HG03565 (cell line): ENCODE data around the gene LRP8.

Experiments
- ATAC-seq: cut with Tn5 transposase; IDR thresholded peaks from one replicate; pipeline ENCODE4 v1.9.1; 2021; ENCODE audit warnings: mild to moderate bottlenecking, moderate library complexity; ENCODE audit not compliant: unreplicated experiment

Gene LRP8

GRCh38 chr1:53324321-53324720 lies 3.5 kb downstream of the LRP8 start:
- ATAC-seq, result no peak

GRCh38 chr1:53323316-53323715 lies 4.6 kb downstream of the LRP8 start:
- ATAC-seq, result no peak

- no peak for ATAC-seq
Measured at GRCh38 chr1:53321776-53322602, 5.9 kb downstream of the LRP8 start.

GRCh38 chr1:53321366-53321765 lies 6.5 kb downstream of the LRP8 start:
- ATAC-seq, result no peak

- ATAC-seq, result no peak
Measured at GRCh38 chr1:53320646-53321045, 7.2 kb downstream of the LRP8 start.

- ATAC-seq, result no peak
Measured at GRCh38 chr1:53319296-53320101, 8.4 kb downstream of the LRP8 start.

GRCh38 chr1:53317646-53318539 lies 10.0 kb downstream of the LRP8 start:
- no peak for ATAC-seq

- ATAC-seq, result no peak
Measured at GRCh38 chr1:53316766-53317581, 10.9 kb downstream of the LRP8 start.

- no peak for ATAC-seq
Measured at GRCh38 chr1:53316424-53316765, 11.5 kb downstream of the LRP8 start.

- ATAC-seq, result no peak
Measured at GRCh38 chr1:53315456-53316423, 12.1 kb downstream of the LRP8 start.

GRCh38 chr1:53315046-53315445 lies 12.8 kb downstream of the LRP8 start:
- ATAC-seq, result no peak

GRCh38 chr1:53314606-53315005 lies 13.3 kb downstream of the LRP8 start:
- no peak for ATAC-seq

- no peak for ATAC-seq
Measured at GRCh38 chr1:53314096-53314495, 13.8 kb downstream of the LRP8 start.

- ATAC-seq, result no peak
Measured at GRCh38 chr1:53313556-53313955, 14.3 kb downstream of the LRP8 start.

- no peak for ATAC-seq
Measured at GRCh38 chr1:53311702-53312305, 16.1 kb downstream of the LRP8 start.

GRCh38 chr1:53310847-53311681 lies 16.8 kb downstream of the LRP8 start:
- ATAC-seq, result no peak

GRCh38 chr1:53309802-53310201 lies 18.1 kb downstream of the LRP8 start:
- ATAC-seq, result no peak

- ATAC-seq, result no peak
Measured at GRCh38 chr1:53308506-53308905, 19.4 kb downstream of the LRP8 start.
